Heart left ventricle (tissue), 16 donors: ENCODE data around the gene MAP3K5. TPM values are rescaled to one million over a fixed set of nuclear protein-coding genes. Genes with fewer than 3 reads are reported as not detected.

ENCODE experiments used
- ATAC-seq, 4 donors: fragments of 200-7000 bp; cut with Tn5 transposase; one replicate each; pipeline ENCODE4 v1.9.1; 2020 to 2022; ENCODE audit warnings: moderate library complexity in 4 of 4, mild to moderate bottlenecking in 3 of 4, moderate number of reproducible peaks in 1 of 4
- DNase-seq, 5 donors: peaks; one replicate each; pipeline ENCODE4 v3.0.0-alpha.2; 2020
- H3K27ac ChIP-seq, 12 donors: fragments of 200-600 bp; sonication (generic) in 4 of 12; one replicate each; pipeline versions ENCODE4 v1.5.0 to v1.8.0; 2016 to 2022; ENCODE audit warnings: mild to moderate bottlenecking in 2 of 12
- H3K27me3 ChIP-seq, 9 donors: fragments of 200-600 bp; sonication (generic) in 2 of 9; one replicate each; pipeline versions ENCODE4 v1.5.1 to v1.8.0; 2016 to 2022; ENCODE audit warnings: mild to moderate bottlenecking in 3 of 9
- H3K36me3 ChIP-seq, 9 donors: fragments of 200-600 bp; sonication (generic) in 2 of 9; one replicate each; pipeline versions ENCODE4 v1.5.0 to v1.8.0; 2018 to 2022; ENCODE audit warnings: mild to moderate bottlenecking in 2 of 9
- H3K4me1 ChIP-seq, 12 donors: fragments of 200-600 bp; sonication (generic) in 4 of 12; one replicate each; pipeline versions ENCODE4 v1.5.0 to v1.8.0; 2016 to 2022; ENCODE audit warnings: mild to moderate bottlenecking in 3 of 12
- H3K4me3 ChIP-seq, 12 donors: fragments of 200-600 bp; sonication (generic) in 4 of 12; one replicate each; pipeline versions ENCODE4 v1.5.0 to v1.8.0; 2017 to 2022; ENCODE audit warnings: mild to moderate bottlenecking in 9 of 12, moderate library complexity in 4 of 12
- H3K9me3 ChIP-seq, 12 donors: fragments of 200-600 bp; sonication (generic) in 4 of 12; one replicate each; pipeline versions ENCODE4 v1.5.0 to v1.8.0; 2016 to 2022; ENCODE audit warnings: mild to moderate bottlenecking in 1 of 12
- POLR2A ChIP-seq, 2 donors: fragments of 450-650 bp; IDR thresholded peaks; one replicate each; pipeline ENCODE4 v1.6.1; 2017; ENCODE audit warnings: antibody characterized with exemption in 2 of 2, mild to moderate bottlenecking in 2 of 2, moderate library complexity in 2 of 2
- WGBS, 4 donors: extraction: QIAGEN DNeasy Blood & Tissue Kit in 2 of 4; methylation state at CpG; one replicate each; pipeline versions ENCODE4 v1.1.5 to v1.1.7; 2013 to 2018; 5-methylcytosine and 5-hydroxymethylcytosine counted together
- intact Hi-C, 10 donors: fragments of 100-400 bp; cut with DNase I; formaldehyde crosslinking; loops; one replicate each; pipeline versions ENCODE4 v1.11.1 to v1.14.2; 2022
- polyA plus RNA-seq, 2 donors: library from polyadenylated mRNA; stranded (reverse); fragments of 200-250 nt; gene quantifications; one replicate each; pipeline ENCODE4 v1.2.3, GENCODE V29; 2013
- total RNA-seq, 9 donors: library from RNA; depleted of rRNA in 2 of 9; stranded (reverse); fragments of >200 nt in 2 of 9; fragmentation: NEBNext Ultra II Directional in 3 of 9; extraction: Animal tissue kit (Norgen Biotek cat#: 25700) in 3 of 9; gene quantifications; one replicate each; pipeline versions ENCODE4 v1.1.0 to v1.2.4, GENCODE V29; 2016 to 2023
- TF ChIP-seq, protein P1 (sequence below), 12 donors: fragments of 200-600 bp; sonication (generic) in 4 of 12; IDR thresholded peaks; one replicate each; pipeline versions ENCODE4 v1.5.0 to v1.8.0; 2018 to 2022; ENCODE audit warnings: antibody characterized with exemption in 12 of 12, mild to moderate bottlenecking in 5 of 12
- donor health status: ischemic (EF 13 %, LVEDD 7.1; RV severe dilation, severe dysfunction).
- donor health status: healthy with polysubstance abuse.
- donor health status: DM: no; HTN: yes; CAD: no.
- donor health status: DM: no; HTN: no; CAD: no.
- donor health status: ischemic (EF 25% LVEDD 6.9; RV normal size, moderate dysfunction).
- donor health status: ischemic (EF 25% LVEDD 5.7; RV mildly dilated, moderate dysfunction).
- donor health status: healthy.
- donor health status: DM: yes; HTN: yes; CAD: no.
- donor health status: ischemic (EF 35%, LVEDD 5.7; RV mildly dilated, moderate dysfunction).
- donor health status: nonischemic (EF 11% LVEDD 7.7; RV severe dilation, severe dysfunction).
- donor health status: DM: yes; HTN: yes; CAD: no.
- donor health status: PGD.
- donor health status: ischemic (EF 29% LVEDD 5.4; RV normal size, mild dysfunction).
- donor health status: nonischemic (EF 23%, LVEDD 6.1; RV moderate dilation, normal function).

Gene MAP3K5
- total and polyA plus RNA-seq, 11 donors, result 7.1 to 34.1 (median 27.8) TPM

DNA sequence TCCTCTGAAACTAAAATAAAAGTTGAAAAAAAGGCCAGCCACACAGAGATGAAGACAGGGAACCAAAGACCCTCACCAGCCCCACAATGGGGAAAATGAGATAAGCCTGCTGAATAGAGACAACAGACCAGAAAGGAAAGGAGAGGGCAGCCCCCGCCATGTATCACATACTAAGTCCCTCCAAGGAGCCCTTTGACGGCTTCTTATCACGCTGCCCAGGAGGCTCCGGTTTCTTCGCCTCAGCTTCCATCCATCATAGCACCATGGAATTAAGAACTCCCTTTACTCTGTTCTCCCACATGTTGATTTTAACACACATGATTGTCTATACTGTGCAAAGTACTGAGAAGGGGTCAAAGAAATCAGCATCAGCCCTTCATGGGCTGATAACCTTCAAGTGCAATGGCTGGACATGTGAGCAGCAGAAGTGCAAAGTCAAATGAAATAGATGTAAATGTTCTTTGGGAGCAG lies 54.9 kb downstream of the MAP3K5 start:
- peak overlapping the region in 11 of 12 donors; percentile 1 to 69 (median 56) for H3K27ac ChIP-seq
- intact Hi-C loops, result no loop called here
- H3K27me3 ChIP-seq, result no peaks in the 10 kb centered on the region
- H3K4me3 ChIP-seq, result no peak overlapping the region
- TF ChIP-seq, protein P1, sequence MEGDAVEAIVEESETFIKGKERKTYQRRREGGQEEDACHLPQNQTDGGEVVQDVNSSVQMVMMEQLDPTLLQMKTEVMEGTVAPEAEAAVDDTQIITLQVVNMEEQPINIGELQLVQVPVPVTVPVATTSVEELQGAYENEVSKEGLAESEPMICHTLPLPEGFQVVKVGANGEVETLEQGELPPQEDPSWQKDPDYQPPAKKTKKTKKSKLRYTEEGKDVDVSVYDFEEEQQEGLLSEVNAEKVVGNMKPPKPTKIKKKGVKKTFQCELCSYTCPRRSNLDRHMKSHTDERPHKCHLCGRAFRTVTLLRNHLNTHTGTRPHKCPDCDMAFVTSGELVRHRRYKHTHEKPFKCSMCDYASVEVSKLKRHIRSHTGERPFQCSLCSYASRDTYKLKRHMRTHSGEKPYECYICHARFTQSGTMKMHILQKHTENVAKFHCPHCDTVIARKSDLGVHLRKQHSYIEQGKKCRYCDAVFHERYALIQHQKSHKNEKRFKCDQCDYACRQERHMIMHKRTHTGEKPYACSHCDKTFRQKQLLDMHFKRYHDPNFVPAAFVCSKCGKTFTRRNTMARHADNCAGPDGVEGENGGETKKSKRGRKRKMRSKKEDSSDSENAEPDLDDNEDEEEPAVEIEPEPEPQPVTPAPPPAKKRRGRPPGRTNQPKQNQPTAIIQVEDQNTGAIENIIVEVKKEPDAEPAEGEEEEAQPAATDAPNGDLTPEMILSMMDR (IDR thresholded peaks at IDR 0.05), result no peak
- no peak for TF ChIP-seq POLR2A (IDR thresholded peaks at IDR 0.05)
- no peak for DNase-seq
- H3K4me1 ChIP-seq, result peaks cover 0 to 47% (median 24%) of the 10 kb centered on the region in 12 donors
- 74 to 85% (median 80%) methylated on average over 5 of the region's 5 CpGs for WGBS, 4 donors
- no peaks in the 10 kb centered on the region for H3K36me3 ChIP-seq
- H3K9me3 ChIP-seq, result no peaks in the 10 kb centered on the region
- ATAC-seq, result no peak

DNA sequence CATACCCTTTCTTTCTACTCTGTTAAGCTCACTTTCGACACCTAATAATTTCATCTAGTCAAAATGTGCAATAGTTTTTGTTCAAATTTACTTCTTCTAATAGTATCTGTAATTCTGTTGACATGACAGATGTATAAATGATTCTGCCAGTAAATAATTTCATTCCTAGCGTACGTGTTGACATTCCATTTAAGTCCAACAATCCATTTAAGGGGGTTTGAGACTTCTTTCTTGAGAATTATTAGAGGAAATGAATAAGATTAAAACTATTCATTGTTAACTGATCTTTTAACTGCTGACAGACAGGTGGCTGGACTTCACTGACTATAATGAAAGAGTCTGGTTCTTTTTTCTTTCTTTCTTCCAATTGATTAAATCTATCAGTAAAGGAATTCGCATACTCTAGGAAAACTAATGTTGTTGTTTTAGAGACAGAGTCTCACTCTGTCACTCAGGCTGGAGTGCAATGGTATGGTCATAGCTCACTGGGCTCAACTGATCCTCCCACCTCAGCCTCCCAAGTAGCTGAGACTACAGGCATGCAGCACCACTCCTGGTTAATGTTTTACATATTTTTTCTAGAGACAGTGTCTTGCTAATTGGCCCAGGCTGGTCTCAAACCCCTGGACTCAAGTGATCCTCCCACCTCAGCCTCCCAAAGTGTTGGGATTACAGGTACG lies 55.9 kb downstream of the MAP3K5 start:
- ATAC-seq (no peak), DNase-seq (no peak)
- no peak for TF ChIP-seq POLR2A (IDR thresholded peaks at IDR 0.05)
- TF ChIP-seq, protein P1 (IDR thresholded peaks at IDR 0.05), result no peak
- Histone ChIP-seq H3K9me3 (no peaks in the 10 kb centered on the region), H3K4me3 (no peak overlapping the region), H3K36me3 (no peaks in the 10 kb centered on the region), H3K4me1 (peaks cover 0 to 46% (median 24%) of the 10 kb centered on the region in 12 donors), H3K27ac (peak overlapping the region in 1 of 12 donors; percentile 37), H3K27me3 (no peaks in the 10 kb centered on the region)
- intact Hi-C loops, result no loop called here
- WGBS, 4 donors, result 79 to 84% (median 82%) methylated on average over 5 of the region's 5 CpGs

DNA sequence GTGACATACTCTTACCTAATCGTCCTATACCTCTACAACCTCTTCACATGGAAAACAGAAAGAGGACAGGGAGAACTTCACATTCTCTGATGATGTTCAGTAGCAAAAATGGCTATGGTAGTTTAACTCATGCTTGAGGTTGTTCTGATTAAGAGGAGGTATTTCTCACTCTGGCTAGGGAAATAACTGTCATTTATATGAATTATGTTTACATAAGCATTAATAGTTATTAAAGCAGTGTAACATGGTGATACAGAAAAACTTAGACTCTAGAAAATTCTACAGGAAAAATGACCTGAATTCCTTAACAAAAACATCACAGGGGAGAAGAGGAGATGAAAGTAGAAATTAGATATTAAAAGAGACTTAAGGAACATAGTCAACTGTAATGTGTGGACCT lies 57.3 kb downstream of the MAP3K5 start:
- TF ChIP-seq POLR2A (IDR thresholded peaks at IDR 0.05), result no peak
- TF ChIP-seq, protein P1 (IDR thresholded peaks at IDR 0.05), result no peak
- H3K27me3 ChIP-seq, result no peaks in the 10 kb centered on the region
- ATAC-seq, result no peak
- peaks cover 0 to 35% (median 21%) of the 10 kb centered on the region in 12 donors for H3K4me1 ChIP-seq
- intact Hi-C loops, result no loop called here
- WGBS, 4 donors, result 58 to 67% (median 63%) methylated on average over 1 of the region's 1 CpG
- H3K27ac ChIP-seq, result no peak overlapping the region
- no peak for DNase-seq
- H3K36me3 ChIP-seq, result no peaks in the 10 kb centered on the region
- H3K9me3 ChIP-seq, result no peaks in the 10 kb centered on the region
- no peak overlapping the region for H3K4me3 ChIP-seq

DNA sequence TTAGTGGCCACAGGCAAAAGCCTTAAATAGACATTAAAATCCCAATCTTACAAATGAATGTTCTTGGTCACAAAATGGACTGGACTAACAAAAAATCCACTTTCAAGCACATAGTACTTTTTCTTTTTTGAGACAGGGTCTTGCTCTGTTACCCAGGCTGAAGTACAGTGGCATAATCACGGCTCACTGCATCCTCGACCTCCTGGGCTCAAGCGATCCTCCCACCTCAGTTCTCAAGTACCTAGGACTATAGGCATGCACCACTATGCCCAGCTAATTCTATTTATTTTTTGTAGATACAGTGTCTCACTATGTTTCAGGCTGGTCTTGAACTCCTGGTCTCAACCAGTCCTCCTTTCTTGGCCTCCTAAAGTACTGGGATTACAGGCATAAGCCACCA lies 59.4 kb downstream of the MAP3K5 start:
- TF ChIP-seq POLR2A (IDR thresholded peaks at IDR 0.05), result no peak
- TF ChIP-seq, protein P1 (IDR thresholded peaks at IDR 0.05), result no peak
- no peak overlapping the region for H3K4me3 ChIP-seq
- peaks cover 0 to 17% (median 9%) of the 10 kb centered on the region in 12 donors for H3K4me1 ChIP-seq
- DNase-seq, result no peak
- H3K36me3 ChIP-seq, result no peaks in the 10 kb centered on the region
- intact Hi-C loops, result no loop called here
- 91 to 94% (median 92%) methylated on average over 3 of the region's 3 CpGs for WGBS, 4 donors
- no peaks in the 10 kb centered on the region for H3K9me3 ChIP-seq
- no peak overlapping the region for H3K27ac ChIP-seq
- no peaks in the 10 kb centered on the region for H3K27me3 ChIP-seq
- no peak for ATAC-seq
